Measurements from ENCODE around the gene FN3KRP.
A peak's percentile ranks its signal among the peaks of the same experiment; 100 is the strongest.

Gene FN3KRP

DNA sequence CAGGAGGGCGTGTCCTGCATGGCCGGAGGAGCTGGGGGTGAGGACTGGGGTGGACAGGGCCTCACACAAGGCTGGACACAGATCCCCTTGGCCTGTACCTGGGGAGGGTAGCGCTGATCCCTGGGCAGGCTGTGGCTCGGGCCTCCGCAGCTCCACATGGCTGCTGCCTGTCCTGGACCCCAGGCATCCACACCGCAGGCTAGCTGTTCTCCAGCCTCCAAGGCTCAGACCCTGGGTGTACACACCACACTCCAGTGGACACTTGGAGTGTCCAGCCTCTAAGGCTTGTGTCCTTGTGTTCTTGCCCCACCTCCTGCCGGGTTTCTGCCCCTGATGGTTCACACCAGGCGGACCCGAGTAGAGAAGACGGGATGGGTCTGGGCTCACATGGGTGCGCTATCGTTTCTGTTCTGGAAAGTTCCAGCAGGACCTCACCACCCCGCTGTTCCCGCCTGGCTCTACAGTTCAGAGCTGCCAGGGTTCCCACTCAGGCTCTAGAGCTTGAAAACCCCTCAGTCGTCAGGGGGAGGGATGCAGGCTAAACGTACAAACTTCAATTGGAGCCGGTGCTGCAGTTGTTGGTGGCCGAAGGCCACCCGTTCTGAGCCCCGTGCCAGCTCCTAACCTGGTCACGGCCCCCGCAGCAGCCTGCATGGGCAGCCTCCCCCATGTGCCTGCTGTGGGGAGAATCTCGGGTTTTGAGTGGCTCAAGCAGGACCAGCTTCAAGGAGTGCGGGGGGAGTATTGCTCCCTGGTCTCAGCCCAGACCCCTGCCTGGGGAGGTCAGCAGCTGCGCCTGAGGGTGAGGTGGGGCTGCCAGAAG is 6.6 kb upstream of the FN3KRP start:
- no peak for DNase-seq (ENCODE audit: low spot score)

DNA sequence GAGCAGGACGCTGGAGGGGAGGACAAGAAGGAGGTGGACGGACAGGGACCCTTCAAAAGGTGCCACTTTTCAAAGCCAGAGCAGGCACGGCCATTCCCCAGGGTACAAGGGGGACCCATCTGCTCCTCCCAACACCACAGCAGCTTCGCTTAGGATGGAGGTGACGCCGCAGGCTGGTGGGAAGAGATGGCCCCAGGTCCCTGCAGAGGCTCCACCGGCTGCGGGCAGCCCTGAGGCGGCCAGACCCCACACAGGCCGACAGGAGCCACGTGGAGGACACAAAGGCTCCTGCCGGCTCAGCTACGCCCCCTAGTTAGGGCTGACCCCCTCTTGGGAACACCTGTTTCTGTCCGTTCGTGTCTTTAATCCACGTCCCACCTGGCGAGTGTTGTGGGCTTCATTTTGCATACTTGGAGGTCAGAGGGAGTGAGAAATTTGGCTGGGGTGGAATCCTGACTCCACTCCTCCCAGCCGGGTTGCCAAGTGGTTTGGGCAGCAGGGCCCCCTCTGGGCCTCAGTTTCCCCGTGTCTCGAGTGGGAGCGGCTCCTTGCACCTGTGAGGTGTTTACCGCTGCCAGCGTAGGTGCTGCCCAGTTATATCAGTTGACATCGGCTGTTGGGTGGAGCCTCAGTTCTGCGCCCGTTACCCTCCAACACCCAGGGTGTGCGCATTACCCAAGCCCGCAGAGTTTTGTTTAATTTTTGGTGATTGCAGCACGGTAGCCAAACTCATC is 5.8 kb upstream of the FN3KRP start:
- no peak for DNase-seq (ENCODE audit: low spot score)

DNA sequence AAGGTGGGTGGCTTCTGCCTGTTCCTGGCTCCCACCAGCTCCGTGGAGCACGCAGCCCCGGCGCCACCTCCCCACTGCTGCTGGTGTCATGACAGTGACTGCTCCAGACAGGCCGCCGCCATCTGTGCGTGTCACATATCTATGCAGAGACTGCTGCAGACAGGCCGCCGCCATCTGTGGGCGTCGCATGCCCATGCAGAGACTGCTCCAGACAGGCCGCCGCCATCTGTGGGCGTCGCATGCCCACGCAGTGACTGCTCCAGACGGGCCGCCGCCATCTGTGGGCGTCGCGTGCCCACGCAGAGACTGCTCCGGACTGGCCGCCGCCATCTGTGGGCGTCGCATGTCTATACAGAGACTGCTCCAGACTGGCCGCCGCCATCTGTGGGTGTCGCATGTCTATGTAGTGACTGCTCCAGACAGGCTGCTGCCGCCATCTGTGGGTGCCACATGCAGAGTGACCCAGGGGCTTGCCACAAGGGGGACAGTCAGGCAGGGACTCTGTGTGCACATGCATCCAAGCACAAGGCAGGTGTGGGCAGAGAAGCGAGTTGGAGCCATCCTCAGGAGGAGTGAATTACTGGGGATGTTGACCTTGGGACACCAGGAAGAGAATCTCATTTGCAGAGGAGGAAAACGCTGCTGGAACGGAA is 3.3 kb upstream of the FN3KRP start:
- no peak for DNase-seq (ENCODE audit: low spot score)

DNA sequence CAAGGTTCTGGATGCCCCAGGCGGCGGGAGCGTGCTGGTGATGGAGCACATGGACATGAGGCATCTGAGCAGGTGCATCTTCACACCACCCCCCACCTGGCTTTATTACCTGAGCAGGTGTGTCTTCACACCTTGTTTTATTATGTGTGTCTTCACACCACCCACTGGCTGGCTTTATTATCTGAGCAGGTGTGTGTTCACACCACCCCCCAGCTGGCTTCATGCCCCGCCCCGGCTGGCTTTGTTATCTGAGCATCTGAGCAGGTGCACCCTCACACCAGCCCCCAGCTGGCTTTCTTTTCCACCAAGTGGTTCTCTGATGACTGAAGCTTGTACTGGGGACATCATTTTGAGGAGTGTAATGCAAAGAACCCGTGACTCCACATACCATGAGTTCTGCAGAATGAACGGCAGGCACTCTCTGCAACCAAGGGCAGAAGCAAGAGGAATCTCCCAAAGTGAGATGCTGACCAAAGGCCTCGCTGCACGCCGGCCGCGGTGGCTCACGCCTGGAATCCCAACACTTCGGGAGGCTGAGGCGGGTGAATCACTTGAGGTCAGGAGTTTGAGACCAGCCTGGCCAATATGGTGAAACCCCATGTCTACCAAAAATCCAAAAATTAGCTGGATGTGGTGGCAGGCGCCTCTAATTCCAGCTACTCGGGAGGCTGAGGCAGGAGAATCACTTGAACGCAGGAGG is 2.6 kb downstream of the FN3KRP start:
- no peak for DNase-seq (ENCODE audit: low spot score)

DNA sequence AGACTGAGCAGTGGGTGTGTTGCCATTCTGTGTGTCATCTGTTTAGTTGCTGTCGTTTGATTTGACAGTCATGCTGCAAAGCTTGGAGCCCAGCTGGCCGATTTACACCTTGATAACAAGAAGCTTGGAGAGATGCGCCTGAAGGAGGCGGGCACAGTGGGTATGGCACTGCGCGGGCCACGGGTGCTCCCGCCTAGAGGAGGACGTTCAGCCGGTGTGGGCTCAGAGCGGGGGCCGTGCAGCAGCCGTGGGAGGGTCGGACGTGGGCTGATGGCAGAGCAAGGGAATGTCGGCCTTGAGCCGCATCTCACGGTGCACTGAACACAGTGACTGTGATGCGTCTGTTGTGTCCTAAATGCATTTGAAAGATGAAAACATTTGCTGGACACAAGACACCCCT is 3.7 kb downstream of the FN3KRP start:
- no peak for DNase-seq (ENCODE audit: low spot score)

DNA sequence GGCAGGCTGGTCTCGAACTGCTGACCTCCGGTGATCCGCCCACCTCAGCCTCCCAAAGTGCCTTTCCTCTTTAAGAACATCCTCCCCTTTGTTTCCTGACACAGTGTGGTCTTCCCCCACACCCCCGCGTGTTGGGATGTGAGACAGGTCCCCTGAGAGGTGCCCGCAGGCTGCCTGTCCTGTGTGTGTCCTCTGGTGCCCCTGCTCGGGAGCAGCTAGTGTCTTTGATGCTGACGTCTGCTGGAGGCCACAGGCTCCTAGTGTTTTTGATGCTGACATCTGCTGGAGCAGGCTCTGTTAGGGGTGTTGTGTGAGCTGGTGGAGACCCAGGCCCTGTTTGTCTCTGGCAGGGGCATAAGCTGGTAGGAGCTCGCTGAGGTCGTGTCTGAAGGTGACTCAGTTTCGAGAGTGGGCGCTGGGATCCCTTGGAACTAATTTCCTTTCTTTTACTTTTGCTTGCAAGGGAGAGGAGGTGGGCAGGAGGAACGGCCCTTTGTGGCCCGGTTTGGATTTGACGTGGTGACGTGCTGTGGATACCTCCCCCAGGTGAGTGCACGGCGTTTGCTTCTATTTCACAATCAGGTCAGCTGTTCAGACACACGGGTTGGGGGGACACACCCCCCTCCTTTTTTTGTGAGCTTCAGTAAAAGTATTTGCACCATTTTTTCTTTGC is 6.0 kb downstream of the FN3KRP start:
- DNase-seq (ENCODE audit: low spot score): no peak

DNA sequence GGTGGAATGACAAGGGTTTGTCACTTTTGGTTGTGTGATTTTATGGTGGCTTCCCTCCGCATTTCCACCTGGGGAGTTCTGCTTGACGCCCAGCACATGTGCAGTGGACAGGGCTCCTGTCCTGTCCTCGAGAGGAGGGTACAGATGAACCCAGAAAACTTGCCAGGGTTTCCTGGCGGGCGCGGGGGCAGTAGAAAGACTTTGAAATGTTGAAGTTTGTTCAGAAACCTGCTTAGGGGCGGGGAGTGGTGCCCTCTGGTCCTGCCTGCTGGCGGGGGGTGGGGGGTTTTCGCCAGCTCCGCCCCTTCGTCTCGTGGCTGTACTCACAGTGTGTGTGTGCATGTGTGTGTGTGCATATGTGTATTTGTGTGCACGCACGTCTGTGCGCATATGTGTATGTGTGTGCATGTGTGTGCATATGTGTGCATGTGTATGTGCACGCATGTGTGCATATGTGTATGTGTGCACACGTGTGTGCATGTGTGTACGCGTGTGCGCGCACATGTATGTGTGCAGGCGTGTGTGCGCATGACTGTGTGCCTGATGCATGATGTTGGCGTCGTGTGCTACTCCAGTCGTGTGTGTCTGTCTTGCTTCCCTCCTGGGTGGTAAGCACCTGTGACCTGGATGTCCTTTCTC is 6.8 kb downstream of the FN3KRP start:
- no peak for DNase-seq (ENCODE audit: low spot score)

DNA sequence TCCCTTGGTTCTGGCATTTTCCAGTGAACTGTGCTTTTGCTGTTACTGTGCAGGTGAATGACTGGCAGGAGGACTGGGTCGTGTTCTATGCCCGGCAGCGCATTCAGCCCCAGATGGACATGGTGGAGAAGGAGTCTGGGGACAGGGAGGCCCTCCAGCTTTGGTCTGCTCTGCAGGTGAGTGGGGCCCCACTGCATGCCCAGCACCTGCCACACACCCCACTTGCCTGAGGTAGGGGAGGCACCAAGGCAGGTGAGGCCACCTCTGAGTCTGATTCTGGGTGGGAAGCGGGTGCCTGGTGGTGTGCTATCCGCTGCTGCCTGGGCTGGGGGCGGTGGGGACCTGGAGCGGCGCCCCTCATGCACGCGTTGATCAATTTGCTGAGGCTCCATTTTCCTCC is 9.9 kb downstream of the FN3KRP start:
- no peak for DNase-seq (ENCODE audit: low spot score)

DNA sequence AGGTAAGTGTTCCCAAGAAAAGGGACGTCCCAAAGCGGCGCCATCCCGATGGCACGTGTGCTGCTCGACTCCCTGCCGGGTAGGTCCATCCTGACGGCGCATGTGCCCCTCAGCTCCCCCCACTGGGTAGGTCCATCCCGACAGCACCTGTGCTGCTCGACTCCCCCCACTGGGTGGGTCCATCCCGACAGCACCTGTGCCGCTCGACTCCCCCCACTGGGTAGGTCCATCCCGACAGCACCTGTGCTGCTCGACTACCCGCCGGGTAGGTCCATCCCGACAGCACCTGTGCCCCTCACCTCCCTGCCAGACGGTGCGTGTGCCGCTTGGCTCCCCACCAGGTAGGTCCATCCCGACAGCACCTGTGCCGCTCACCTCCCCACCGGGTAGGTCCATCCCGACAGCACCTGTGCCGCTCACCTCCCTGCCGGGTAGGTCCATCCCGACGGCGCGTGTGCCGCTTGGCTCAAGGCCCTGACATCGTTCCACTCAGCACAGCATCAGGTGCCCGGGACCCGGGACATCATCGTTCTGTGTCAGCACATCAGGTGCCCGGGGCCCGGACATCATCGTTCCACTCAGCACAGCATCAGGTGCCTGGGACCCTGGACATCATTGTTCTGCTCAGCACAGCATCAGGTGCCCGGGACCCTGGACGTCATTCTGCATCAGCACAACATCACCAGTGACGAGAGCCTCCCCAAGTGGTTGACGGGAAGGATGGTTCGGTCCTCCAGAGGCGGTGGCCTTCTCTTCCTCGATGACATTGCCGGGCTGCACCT is 13.2 kb downstream of the FN3KRP start:
- no peak for DNase-seq (ENCODE audit: low spot score)

DNA sequence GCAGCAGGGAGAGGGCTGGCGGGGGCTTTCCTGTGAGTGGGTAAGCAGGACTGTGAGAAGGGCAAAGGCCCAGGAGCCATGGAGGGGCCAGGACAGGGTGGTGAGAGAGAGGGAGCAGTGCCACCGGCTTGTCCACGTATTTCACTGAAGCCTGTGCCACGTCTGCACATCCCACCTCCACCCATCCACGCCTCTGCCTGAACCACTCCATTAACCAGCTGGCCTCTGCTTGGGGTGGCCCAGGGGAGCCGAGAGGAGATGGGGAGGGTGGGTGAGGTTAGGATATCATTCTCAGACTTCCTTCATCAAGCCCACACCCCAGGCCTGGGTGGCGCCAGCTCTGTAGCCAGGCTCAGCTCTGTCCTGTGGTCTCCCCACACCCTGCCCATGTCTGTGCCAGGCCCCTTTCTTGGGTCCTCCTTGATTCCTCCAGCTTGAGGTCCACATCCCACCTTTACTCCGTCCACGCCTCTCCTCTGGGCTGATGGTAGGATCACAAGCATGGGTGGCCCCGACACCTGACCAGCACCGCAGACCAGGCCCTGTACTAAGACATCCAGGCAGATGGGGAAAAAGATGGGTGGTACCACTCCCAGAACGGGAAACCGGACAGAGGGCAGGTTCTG is 15.7 kb downstream of the FN3KRP start:
- DNase-seq (ENCODE audit: low spot score): no peak

DNA sequence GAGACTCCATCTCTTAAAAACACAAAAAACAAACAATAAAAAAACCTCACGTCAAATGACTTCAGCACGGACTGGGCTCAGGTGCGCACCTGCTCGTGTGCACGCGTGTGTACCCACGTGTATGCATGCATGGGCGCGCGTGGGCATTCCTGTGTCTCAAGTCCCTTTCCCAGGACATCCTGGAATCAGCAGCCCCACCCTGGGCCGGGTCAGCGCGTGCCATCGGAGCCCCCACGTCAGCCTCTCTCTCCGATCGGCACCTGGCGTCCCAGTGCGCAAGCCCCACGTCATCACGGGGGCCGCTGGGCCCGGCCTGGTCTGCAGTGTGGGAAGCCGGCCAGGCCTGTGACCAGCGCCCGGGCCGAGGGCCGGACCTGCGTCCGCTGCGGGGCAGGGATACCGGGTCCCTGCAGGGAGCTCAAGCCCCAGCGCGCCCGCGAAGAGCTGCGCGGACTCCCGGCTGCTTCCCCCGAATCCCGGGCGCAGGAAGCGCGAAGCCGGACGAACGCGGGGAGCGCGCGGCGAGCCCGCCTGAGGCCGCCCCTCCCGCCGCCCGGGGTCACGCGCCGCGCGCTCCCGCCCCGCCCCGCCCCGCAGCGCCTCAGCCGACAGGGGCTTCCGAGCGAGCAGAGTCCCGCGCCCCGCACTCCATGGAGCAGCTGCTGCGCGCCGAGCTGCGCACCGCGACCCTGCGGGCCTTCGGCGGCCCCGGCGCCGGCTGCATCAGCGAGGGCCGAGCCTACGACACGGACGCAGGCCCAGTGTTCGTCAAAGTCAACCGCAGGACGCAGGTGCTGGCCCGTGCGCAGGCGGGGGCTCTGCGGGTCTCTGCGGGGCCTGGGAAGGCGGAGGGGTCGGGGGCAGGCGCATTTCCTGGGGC is 18.7 kb downstream of the FN3KRP start, which contains the start of gene FN3K:
Gene FN3K, plus strand, starts transcription at position 629 of the 880 bp plus-strand sequence. Its CDS starts 22 bp downstream, at position 651.
- DNase-seq (ENCODE audit: low spot score): peak; percentile 18

DNA sequence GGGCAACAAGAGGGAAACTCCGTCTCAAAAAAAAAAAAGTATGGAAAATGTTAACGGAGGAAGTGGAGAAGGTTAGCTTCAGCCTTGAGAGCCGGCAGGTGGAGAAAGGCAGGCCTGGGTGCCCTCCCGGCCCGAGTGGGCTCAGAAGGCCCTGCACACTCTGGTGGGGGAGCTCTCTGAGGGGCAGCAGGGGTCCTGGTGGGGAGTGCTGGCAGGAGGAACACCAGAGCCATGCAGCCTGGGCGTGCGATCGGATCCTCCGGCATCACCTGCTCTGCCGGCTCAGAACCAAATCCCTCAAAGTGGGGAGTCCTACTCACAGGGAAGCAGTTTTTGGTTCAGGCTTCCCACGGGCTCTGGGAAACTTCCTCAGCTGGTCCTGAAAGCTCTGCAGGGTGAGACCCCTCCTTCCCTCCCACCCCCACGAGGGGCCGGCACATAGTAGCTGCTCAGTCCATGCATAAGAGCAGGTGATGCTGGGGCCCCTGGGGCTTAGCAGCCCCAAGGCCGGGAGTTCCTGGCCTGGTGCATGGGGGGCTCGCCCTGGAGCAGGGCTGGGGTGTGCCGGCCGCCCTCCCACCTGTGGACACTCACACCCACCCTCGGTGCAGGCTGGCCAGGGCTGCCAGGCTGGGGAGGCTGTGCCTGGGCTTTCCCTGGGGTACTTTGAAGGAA is 20.1 kb downstream of the FN3KRP start:
- no peak for DNase-seq (ENCODE audit: low spot score)

DNA sequence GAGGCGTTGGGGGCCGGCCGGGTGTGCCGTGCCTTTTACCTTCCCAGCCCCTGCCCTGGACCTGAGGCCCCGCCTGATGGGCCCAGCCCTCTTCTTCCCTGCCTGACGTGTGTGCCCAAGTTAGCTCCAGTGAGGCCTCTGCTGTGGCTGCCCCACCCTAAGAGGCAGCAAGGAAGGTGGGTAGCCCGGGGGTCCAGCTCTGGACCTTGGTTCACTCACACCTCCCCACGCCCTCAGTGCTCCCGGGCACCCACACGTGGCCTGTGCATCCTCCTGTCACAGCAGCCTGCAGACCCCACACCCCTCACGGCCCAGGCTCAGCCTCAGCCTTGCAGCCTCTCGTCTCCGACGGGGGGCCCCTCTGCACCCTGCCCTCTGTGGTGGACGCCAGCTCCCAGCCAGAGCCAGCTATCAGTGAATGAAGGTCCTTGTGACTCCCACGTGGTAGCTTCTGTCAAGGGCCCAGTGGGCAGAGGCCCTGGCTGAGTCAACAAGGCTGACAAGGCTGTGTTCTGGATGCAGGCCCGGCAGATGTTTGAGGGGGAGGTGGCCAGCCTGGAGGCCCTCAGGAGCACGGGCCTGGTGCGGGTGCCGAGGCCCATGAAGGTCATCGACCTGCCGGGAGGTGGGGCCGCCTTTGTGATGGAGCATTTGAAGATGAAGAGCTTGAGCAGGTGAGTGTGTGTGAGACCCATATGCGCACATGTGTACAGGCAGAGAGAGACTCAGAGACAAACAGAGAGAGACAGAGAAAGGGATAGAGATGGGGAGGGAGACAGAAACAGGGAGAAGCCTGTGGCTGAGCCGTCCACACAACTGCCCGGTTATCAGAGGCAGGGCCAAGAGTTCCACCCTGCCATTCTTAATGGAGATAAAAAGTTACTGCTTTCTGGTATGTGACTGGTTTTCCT is 21.7 kb downstream of the FN3KRP start:
- no peak for DNase-seq (ENCODE audit: low spot score)

DNA sequence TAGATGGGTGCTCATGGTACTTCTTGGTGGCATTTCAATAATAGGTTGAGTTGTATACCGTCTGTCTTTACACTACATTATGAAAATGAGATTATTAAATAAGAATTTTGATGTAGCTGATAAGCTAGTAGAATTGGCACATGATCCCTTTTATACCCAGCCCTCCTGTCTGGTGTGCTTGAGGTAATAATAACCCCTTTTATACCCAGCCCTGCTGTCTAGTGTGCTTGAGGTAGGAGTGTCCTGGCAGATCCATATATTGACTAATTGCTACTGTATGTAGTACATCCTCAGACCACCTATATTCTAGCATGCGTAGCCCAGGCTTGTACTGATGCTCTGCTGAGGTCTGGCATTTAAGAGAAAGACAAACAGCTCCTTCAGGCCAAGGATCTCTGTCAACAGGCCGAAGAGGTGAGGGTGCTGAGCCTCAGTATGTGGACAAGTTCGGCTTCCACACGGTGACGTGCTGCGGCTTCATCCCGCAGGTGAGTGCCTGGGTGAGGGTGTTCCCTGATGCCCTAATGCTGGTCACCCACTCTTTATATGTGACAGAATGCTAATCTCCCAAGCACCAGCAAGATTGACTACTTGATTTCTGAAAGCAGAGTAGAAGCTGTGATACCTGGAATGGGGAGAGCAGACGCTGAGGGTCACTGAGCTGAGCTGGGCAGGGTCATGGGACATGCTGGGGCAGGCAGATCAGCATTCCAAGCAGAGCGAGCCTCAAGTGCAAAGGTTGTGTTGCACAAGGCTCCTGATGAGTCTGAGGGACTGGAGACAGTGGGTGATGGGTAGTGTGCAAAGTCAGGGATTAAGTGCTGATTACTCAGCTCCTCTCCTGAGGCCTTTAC is 24.6 kb downstream of the FN3KRP start:
- DNase-seq (ENCODE audit: low spot score): no peak

DNA sequence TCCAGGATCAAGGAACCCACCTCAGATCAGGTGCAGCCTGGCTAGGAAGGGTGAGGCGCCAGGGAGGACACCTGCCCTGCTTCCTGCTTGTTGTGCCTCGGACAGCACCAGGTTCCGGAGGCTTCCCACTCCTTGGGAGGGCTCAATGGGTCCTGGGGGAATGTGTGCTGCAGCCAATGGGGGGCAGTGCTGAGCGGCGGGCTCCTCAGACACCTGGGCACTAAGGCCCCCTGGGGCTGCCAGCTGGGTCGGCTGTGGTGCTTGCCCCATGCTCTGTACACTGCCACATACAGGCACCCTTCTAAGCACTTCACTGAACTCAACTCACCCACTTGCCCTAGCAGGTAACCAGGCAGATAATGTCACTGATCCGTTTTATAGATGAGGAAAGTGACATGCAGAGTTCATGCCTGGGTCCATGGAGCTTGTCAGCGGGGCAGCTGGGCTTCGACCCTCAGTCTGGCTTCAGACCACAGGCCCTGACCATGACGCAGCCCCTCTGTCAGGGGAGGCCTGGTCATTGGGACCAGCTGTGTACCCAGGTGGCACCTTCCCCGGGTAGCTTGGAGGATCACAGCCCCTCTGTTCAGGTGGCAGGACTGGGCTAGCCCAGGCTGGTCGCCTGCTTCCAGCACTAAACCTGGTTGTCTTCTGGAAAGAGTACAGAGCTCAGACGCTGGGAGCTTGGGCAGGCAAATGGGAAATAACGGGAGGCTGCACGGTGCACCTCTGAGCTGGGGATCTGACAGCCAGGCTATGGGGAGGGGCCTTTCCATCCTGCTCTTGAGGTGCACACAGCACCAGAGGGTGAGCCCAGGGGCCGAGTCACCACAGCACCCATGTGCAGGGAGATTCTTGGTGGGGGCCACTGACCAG is 27.1 kb downstream of the FN3KRP start:
- DNase-seq (ENCODE audit: low spot score): no peak

All from CD4-positive, alpha-beta T cell treated with Interleukin-6 at 100 ng/mL for 8 hours (primary cell).